GM12875 (cell line): Measurements from ENCODE around the gene LSG1.

Source experiments
- H3K4me3 ChIP-seq: one replicate; pipeline ENCODE4 v1.5.1; 2011; ENCODE audit warnings: low read depth, low read length, control low read depth
- TF ChIP-seq, protein P1 (sequence below): IDR thresholded peaks from 2 replicates; pipeline ENCODE4 v1.5.1; 2011; ENCODE audit warnings: low read depth, mild to moderate bottlenecking, control low read depth, inconsistent platforms, low read length, moderate library complexity, borderline replicate concordance; ENCODE audit not compliant: insufficient read depth

LSG1 gene

DNA sequence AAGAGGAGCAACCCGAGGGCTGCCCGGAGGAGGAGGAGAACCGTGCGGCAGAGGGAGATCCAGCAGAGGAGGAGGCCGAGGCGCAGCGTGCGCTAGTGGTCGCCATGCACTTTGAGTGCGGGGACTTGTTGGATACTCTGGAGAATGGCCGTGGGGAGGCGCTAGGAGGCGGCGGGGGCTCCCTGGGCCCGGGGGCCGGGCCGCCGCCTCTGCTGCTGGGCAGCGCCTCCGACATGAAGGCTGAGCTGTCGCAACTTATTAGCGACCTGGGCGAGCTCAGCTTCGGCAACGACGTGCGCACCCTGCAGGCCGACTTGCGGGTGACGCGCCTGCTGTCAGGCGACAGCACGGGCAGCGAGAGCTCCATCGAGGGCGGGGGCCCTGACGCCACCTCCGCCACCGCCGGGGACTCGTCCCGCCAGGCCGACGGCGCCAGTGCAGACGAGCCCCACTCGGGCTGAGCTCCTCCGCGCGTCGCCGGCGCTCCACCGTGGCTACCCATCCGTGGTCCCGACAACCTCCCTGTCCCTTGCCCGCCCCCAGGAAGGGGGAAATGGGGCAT, 15.7 kb upstream of the LSG1 start:
- H3K4me3 ChIP-seq: peak overlapping the region; percentile 74
- TF ChIP-seq, protein P1, sequence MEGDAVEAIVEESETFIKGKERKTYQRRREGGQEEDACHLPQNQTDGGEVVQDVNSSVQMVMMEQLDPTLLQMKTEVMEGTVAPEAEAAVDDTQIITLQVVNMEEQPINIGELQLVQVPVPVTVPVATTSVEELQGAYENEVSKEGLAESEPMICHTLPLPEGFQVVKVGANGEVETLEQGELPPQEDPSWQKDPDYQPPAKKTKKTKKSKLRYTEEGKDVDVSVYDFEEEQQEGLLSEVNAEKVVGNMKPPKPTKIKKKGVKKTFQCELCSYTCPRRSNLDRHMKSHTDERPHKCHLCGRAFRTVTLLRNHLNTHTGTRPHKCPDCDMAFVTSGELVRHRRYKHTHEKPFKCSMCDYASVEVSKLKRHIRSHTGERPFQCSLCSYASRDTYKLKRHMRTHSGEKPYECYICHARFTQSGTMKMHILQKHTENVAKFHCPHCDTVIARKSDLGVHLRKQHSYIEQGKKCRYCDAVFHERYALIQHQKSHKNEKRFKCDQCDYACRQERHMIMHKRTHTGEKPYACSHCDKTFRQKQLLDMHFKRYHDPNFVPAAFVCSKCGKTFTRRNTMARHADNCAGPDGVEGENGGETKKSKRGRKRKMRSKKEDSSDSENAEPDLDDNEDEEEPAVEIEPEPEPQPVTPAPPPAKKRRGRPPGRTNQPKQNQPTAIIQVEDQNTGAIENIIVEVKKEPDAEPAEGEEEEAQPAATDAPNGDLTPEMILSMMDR: peak; percentile 61

DNA sequence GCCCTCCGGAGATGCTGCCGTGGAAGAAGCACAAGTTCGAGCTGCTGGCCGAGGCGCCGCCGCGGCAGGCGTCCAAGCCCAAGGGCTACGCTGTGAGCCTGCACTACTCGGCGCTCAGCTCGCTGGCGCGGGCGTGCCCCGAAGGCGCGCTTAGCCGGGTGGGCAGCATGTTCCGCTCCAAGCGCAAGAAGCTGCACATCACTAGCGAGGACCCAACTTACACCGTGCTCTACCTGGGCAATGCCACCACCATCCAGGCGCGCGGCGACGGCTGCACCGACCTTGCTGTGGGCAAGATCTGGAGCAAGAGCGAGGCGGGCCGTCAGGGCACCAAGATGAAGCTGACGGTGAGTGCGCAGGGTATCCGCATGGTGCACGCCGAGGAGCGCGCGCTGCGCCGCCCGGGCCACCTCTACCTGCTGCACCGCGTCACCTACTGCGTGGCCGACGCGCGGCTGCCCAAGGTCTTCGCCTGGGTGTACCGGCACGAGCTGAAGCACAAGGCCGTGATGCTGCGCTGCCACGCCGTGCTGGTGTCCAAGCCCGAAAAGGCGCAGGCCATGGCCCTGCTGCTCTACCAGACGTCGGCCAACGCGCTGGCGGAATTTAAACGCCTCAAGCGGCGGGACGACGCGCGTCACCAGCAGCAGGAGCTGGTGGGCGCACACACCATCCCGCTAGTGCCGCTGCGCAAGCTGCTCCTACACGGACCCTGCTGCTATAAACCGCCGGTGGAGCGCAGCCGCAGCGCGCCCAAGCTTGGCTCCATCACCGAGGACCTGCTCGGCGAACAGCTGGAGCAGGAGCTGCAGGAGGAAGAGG, 15.0 kb upstream of the LSG1 start:
- H3K4me3 ChIP-seq: peak overlapping the region; percentile 74
- TF ChIP-seq, protein P1: no peak

DNA sequence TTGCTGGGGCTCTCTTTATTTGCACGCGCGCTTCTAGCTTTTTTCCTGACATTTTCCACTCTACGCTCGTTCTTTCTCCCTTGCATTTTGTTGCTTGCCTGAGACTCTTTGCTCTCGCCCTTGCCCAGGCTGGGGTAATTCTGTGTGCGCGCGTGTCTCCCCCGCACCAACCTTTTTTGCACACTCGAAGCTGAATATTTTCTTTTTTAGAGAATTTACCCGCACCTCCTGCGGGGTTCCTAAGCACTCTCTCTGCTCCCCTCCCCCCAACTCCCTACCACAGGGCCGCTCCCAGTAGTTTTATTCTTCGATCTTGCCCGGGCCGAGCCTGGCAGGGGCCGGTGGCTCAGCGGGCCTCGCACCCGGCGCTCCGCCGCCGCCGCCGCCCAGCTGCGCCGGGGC, 14.4 kb upstream of the LSG1 start:
- TF ChIP-seq, protein P1: no peak
- H3K4me3 ChIP-seq: peak overlapping the region; percentile 74

DNA sequence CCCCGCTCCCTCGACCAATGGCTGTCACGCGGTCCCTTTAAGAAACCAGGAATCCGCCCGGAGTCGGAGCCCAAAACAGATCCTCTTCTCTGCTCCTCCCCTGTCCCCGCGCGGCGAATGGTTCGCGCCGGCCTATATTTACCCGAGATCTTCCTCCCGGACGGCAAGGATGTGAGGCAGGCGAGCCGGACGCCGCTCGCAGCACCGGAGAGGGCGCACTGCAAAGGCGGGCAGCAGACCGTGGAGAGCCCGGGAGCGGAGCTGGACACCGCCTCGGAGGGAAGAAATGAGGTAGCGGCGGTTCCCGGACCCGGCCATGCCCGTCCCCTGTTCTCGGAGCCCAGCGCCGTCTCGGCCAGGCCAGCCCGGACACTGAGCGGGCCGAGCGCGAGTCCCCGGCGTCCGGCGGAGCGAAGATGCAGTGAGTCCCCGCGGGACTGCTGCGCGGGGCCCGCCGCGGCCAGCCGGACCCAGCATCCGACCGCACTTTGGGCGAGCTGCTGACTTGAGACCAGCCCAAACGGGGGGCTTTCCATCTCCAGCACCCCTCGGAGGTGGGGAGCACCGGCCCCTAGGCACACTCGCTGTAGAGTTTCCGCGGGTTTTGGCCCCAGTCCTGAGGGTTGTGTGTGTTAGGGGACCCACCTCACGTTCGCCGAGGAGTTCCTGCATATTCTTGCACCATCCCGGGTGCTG, 13.9 kb upstream of the LSG1 start, which contains the start of gene FAM43A:
TSS of gene FAM43A (plus strand) at position 166 of the 696 bp plus-strand sequence. CDS start 944 bp downstream, outside the sequence.
- H3K4me3 ChIP-seq: peak within 1 kb of the TSS; percentile 74
- TF ChIP-seq, protein P1: peak; percentile 26; the same call in 1 of the 2 replicates

DNA sequence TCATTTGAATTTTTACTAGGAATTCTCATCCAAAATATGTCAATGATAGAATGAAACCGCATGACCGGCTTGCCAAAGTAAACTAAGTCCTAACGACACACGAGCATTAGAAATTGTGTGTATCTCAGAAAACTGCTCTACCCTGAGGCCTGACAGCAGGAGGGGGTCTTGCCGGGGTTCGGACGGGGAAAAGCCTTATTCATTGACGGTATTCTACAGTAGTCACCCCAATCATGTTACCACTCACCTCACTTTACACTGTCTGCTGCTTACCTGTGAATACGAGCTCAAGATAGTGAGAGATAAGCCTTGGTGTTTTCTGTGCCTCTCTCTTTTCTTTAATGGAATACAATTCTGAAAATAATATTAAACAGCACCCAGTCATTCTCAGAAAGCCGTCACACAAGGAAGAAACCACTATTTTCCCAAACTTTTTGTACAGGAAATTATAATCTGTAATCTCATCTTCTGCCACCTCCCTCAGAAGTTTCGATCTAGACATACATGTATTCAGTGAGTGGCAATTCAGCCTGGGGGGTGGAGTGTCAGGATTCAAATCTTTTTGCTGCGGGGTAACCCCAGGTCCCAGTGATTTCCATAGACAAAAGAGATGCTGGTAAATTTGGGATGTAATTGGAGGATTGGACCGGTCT, 13.2 kb upstream of the LSG1 start:
- H3K4me3 ChIP-seq: peak overlapping the region; percentile 74
- TF ChIP-seq, protein P1: no peak

DNA sequence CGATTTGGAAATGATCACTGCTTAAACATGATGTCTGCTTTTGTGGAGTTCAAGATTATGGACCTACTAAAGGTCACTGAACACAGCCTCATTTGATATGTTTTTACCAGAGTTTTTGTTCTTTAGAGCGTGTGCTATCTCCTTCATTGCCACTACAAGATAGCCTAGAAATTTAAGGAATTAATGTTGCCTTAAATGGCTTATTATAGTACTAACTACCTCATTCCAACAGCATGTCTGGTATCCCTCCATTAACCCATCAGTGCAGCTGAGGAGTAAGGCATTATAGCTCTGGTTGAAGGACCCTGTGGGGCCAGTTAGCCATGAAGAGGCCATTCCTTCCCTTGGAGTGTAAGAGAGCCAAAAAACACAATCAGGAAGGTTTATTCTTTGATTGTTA, 11.4 kb upstream of the LSG1 start:
- TF ChIP-seq, protein P1: no peak
- no peak overlapping the region for H3K4me3 ChIP-seq
